Panc1 (cell line): ENCODE data around the gene JSRP1. TPM values are rescaled to one million over a fixed set of nuclear protein-coding genes. Genes with fewer than 3 reads are reported as not detected.
A peak's percentile ranks its signal among the peaks of the same experiment; 100 is the strongest.

Source experiments
- ATAC-seq: fragments of 200-7000 bp; cut with Tn5 transposase; 2 replicates; pipeline ENCODE4 v1.9.1; 2020; ENCODE audit warnings: mild to moderate bottlenecking, moderate library complexity
- BruUV-seq: library from RNA; stranded (reverse); fragments of 400-500 nt; replicated peaks from 2 replicates; lab custom pipeline; 2021; lab: Mats Ljungman, UMichigan
- CTCF ChIA-PET: fragments of 300-600 bp; sonication (Branson Sonifier 250); formaldehyde crosslinking; loops from one replicate; lab custom pipeline; 2022; ENCODE audit warnings: antibody characterized with exemption; lab: Charles Lee
- POLR2A ChIA-PET: fragments of 300-600 bp; sonication (Branson Sonifier 250); formaldehyde crosslinking; loops from one replicate; lab custom pipeline; 2022; ENCODE audit warnings: antibody characterized with exemption; lab: Charles Lee
- DNase-seq: peaks from one replicate; pipeline ENCODE4 v3.0.0-alpha.2; 2010; ENCODE audit warnings: low read depth, low spot score
- H3K27ac ChIP-seq: 2 replicates; pipeline ENCODE4 v1.5.1; 2011; ENCODE audit warnings: mild to moderate bottlenecking, low read length, inconsistent platforms
- H3K27me3 ChIP-seq: fragments of 200-500 bp; sonication (Bioruptor generic); 2 replicates; pipeline ENCODE4 v1.6.0; 2014; ENCODE audit warnings: low read length, inconsistent platforms; ENCODE audit not compliant: control insufficient read depth, insufficient read depth
- H3K36me3 ChIP-seq: fragments of 200-500 bp; sonication (Bioruptor generic); 2 replicates; pipeline ENCODE4 v1.5.1; 2014; ENCODE audit warnings: inconsistent platforms, mild to moderate bottlenecking, low read length, moderate library complexity; ENCODE audit not compliant: control insufficient read depth, insufficient read depth
- H3K4me1 ChIP-seq: 2 replicates; pipeline ENCODE4 v1.5.1; 2011; ENCODE audit warnings: inconsistent platforms, mild to moderate bottlenecking, low read length, moderate library complexity; ENCODE audit not compliant: control insufficient read depth, insufficient read depth
- H3K4me3 ChIP-seq, 2 experiments: 2 replicates each; pipeline ENCODE4 v1.5.1; 2011 to 2012; ENCODE audit warnings: low read depth in 2 of 2, low read length in 2 of 2, mild to moderate bottlenecking in 2 of 2, inconsistent platforms in 1 of 2, moderate library complexity in 1 of 2
- H3K9me3 ChIP-seq: fragments of 200-500 bp; sonication (Bioruptor generic); 2 replicates; pipeline ENCODE4 v1.5.1; 2014; ENCODE audit warnings: low read depth, mild to moderate bottlenecking, inconsistent platforms, low read length, moderate library complexity; ENCODE audit not compliant: control insufficient read depth, insufficient read depth
- CTCF ChIP-seq: fragments of 450-650 bp; IDR thresholded peaks from 2 replicates; pipeline ENCODE4 v1.5.1; 2017; ENCODE audit warnings: mild to moderate bottlenecking
- POLR2AphosphoS5 ChIP-seq: IDR thresholded peaks from 2 replicates; pipeline ENCODE4 v1.6.1; 2012; ENCODE audit warnings: mild to moderate bottlenecking, low read depth, low read length, moderate library complexity
- REST ChIP-seq, 2 experiments: IDR thresholded peaks; 2 replicates each; pipeline ENCODE4 v1.6.1; 2011 to 2012; ENCODE audit warnings: low read depth in 2 of 2, control low read depth in 1 of 2, low read length in 1 of 2, mild to moderate bottlenecking in 1 of 2, moderate library complexity in 1 of 2; ENCODE audit not compliant: insufficient read depth in 1 of 2
- in situ Hi-C: cut with HindIII; loops from 2 replicates; pipeline ENCODE4 v1.10.0; 2016; ENCODE audit warnings: low sequenced_read_pairs, low pct_unique_long_range_greater_than_20kb
- intact Hi-C: fragments of 100-400 bp; cut with micrococcal nuclease; formaldehyde crosslinking; loops from one replicate; pipeline ENCODE4 v1.10.0; 2022; ENCODE audit not compliant: unreplicated experiment
- total RNA-seq: library from RNA; stranded (reverse); gene quantifications from one replicate; pipeline ENCODE4 v1.2.1, GENCODE V29; 2021; ENCODE audit not compliant: unreplicated experiment

JSRP1 gene
- total RNA-seq, 1 experiment from 2014 or later: 0.51 TPM

- POLR2A ChIA-PET: interaction anchor here (0.6 kb wide), 3 partner anchors 85 to 201 kb away, joined by 3 to 12 read pairs (median 3); no protein-coding TSS in a partner anchor
- H3K4me3 ChIP-seq: no peak overlapping the region
- intact Hi-C loops (loop anchor here (5.0 kb wide), 1 partner anchor 74 kb away; no protein-coding TSS in a partner anchor), in situ Hi-C loops (no loop called here)
- peaks cover 24% of the 10 kb centered on the region for H3K4me1 ChIP-seq
- peaks cover 2% of the 10 kb centered on the region; the same call in 1 of the 2 replicates for H3K36me3 ChIP-seq
- peak; percentile 68 for TF ChIP-seq POLR2AphosphoS5
- TF ChIP-seq CTCF: peak; percentile 47; the same call in 1 of the 2 replicates
- no peak for TF ChIP-seq REST (IDR thresholded peaks at IDR 0.05; ENCODE audit: insufficient read depth in 1 of 2, low read depth in 2 of 2, low read length in 1 of 2)
- ATAC-seq (peak; percentile 60), DNase-seq (no peak)
- CTCF ChIA-PET: interaction anchor here (1.7 kb wide), 1 partner anchor 76 kb away, joined by 8 read pairs; no protein-coding TSS in a partner anchor
- H3K27me3 ChIP-seq: no peaks in the 10 kb centered on the region
- H3K27ac ChIP-seq: peak overlapping the region; percentile 39; the same call in 1 of the 2 replicates
- no peaks in the 10 kb centered on the region for H3K9me3 ChIP-seq
- no TSS peak for BruUV-seq
Measured at GRCh38 chr19:2231621-2232221, 24.5 kb downstream of the JSRP1 start.

- Histone ChIP-seq H3K4me3 (no peak overlapping the region), H3K9me3 (no peaks in the 10 kb centered on the region), H3K4me1 (peaks cover 24% of the 10 kb centered on the region), H3K27ac (peak overlapping the region; percentile 39; the same call in 1 of the 2 replicates), H3K36me3 (peaks cover 2% of the 10 kb centered on the region; the same call in 1 of the 2 replicates), H3K27me3 (no peaks in the 10 kb centered on the region)
- ChIA-PET CTCF (interaction anchor here (1.7 kb wide), 1 partner anchor 75 kb away, joined by 8 read pairs; no protein-coding TSS in a partner anchor), POLR2A (interaction anchor here (0.5 to 0.6 kb wide), 3 partner anchors 75 to 200 kb away, joined by 3 to 12 read pairs (median 5); no protein-coding TSS in a partner anchor)
- no peak for TF ChIP-seq POLR2AphosphoS5
- no peak for TF ChIP-seq CTCF
- in situ Hi-C loops: no loop called here
- intact Hi-C loops: loop anchor here (5.0 kb wide), 1 partner anchor 74 kb away; no protein-coding TSS in a partner anchor
- DNase-seq (no peak), ATAC-seq (peak; percentile 25)
- BruUV-seq: TSS peak; percentile 77
Measured at GRCh38 chr19:2230807-2231533, 25.2 kb downstream of the JSRP1 start.
